Midbrain (tissue), 1 donor: ENCODE measurements around the gene TAS2R39.
"Not testable (repeated sequence)": the region's sequence is repeated elsewhere in the genome, so short reads cannot be mapped to it uniquely, and the experiment has no call there.

Experiments used
- DNase-seq: peaks from one replicate; lab custom pipeline; 2025; lab: John Stamatoyannopoulos, UW

The TAS2R39 gene

DNA sequence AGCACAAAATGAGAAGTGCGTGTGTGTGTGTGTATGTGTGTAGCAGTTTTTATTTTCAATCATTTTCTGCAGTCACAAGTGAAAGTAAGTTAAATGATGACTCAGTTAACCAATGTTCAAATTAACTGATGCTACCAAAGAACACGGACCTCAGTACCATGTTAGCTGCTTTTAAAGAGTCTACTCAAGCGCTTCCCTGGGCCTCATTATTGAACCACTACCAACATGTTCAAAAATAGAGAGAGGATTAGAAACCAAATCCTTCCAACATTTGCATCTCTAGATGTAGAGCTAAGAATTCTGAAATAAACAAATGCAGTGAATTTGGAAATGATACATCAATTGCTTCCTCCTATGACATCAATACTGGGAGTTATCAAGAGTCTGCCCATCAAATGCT is at the start of gene TAS2R39:
Gene TAS2R39, plus strand, starts transcription at position 396 of the 400 bp plus-strand sequence. Its CDS starts 0 bp downstream, at position 396.
- DNase-seq, result no peak

DNA sequence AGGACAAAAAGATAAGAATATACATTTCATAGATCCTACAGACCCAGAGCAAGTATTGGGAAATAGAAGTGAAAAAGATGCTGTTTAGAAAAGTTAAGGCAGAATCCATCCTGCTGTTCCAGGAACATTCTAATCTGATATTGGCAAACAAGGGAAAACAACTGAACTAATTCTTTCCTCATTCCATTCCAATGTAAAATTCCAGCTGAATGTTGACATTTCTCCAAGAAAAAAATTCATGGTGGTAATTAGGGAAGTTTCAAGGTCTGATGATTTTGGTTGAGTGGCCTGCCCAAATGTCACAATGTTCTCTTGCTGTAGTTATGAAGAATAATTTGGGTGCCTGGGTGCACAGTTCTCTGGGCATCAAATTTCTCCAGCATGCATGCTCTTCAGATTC is 36.1 kb upstream of the TAS2R39 start:
- DNase-seq, result no peak

DNA sequence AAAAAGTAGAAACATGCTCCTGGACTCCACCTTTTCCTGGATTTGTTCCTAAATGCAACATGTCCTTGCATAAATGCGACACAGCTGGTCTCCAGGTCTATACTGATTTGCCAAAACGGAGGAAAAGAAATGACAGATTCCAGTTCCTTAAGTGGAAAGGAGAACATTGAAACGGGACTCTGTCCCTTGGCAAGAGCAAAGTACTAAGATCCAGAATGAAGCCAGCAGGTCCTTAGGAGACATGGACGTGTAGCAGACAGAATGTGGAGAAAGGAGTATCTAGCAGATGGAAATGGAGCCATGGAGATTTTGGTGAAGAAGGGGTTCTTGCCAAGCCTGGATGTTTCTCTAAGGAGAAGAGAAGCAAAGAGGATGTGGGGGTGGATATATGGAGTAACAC is 35.2 kb upstream of the TAS2R39 start:
- DNase-seq, result no peak

DNA sequence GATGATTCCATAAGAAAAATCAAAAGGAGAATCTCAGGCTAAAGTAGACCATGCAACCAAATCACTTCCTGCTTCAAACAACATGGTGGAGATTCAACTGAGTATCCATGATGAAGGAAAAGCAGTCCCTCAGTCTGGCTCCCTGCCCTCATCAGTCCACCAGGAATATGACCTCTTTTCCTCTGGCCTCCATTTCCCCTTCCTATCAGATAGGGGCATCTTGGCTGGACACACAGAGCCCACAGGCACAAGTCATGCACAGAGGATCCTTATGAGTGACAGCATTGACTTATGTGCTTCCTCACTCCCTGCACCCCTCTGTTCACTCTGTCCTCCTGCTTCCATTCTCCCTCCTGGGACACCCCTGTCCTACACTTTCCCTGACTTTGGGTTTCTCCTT is 34.6 kb upstream of the TAS2R39 start:
- no peak for DNase-seq

DNA sequence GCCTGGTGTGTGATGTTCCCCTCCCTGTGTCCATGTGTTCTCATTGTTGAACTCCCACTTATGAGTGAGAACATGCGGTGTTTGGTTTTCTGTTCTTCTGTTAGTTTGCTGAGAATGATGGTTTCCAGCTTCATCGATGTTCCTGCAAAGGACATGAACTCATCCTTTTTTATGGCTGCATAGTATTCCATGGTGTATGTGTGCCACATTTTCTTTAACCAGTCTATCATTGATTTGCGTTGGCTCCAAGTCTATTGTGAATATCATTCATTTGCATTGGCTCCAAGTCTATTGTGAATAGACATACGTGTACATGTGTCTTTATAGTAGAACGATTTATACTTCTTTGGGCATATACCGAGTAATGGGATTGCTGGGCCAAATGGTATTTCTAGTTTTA is 32.5 kb upstream of the TAS2R39 start:
- not testable (repeated sequence) for DNase-seq

DNA sequence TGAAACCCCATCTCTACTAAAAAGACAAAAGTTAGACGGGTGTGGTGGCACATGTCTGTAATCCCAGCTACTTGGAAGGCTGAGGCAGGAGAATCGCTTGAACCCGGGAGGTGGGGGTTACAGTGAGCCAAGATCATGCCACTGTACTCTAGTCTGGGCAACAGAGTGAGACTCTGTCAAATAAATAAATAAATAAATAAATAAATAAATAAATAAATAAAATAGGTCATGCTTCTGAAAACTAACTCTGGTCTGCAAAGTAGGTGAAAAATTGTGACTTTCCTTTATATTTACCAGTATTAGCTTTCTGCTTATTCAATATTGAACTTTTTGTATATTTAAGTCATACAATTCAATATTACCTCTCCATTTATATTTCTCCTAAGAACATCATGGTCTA is 24.6 kb upstream of the TAS2R39 start:
- not testable (repeated sequence) for DNase-seq

DNA sequence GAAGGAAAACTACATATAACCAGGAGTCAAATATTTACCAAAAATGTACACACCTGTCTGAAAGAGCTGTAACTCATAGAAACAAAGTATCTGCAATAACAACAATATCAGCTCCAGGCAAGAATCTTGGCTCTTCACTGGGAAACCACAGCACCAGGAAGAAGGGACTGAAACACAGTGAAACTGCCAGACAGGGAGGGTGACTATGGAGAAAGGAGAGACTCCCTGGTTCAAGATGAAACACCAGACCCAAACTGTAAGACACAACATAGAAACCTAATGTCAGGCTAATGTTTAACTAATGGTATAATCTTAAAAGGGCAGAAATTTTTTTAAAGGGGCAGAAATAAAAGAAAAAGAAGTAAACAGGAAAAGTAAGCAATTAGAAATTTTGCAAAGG is 11.5 kb upstream of the TAS2R39 start:
- DNase-seq, result no peak

DNA sequence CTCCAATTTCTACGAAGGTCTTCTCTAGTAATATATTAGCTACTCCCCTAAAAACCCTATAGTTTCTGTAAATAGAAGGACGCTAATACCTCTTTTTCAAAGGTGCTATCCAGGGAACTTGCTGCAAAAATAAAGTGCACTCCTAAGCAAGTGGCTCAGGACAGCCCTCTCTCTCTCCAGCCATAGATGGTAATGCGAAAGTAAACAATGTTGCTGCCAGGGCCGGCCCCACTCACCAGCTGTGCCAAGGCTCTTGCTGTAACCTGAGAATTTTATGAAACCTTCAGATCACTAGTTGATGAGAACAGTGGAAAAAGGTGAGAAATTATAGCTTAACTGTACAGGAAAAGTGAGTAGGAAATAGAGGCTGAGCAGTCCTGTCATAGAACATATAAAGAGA is 10.9 kb upstream of the TAS2R39 start:
- DNase-seq, result no peak

DNA sequence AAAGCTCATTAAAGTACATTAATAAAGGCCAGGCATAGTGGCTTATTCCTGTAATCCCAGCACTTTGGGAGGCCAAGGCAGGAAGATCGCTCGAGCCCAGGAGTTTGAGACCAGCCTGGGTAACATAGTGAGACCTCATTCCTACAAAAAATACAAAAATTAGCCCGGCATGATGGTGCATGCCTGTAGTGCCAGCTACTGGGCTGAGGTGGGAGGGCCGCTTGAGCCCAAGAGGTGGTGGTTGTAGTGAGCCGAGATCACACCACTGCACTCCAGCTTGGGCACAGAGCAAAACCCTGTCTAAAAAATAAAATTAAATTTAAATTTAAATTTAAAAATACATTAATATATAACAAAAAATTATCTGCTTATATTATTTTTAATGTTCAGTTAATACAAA is 7.1 kb upstream of the TAS2R39 start:
- no peak for DNase-seq

DNA sequence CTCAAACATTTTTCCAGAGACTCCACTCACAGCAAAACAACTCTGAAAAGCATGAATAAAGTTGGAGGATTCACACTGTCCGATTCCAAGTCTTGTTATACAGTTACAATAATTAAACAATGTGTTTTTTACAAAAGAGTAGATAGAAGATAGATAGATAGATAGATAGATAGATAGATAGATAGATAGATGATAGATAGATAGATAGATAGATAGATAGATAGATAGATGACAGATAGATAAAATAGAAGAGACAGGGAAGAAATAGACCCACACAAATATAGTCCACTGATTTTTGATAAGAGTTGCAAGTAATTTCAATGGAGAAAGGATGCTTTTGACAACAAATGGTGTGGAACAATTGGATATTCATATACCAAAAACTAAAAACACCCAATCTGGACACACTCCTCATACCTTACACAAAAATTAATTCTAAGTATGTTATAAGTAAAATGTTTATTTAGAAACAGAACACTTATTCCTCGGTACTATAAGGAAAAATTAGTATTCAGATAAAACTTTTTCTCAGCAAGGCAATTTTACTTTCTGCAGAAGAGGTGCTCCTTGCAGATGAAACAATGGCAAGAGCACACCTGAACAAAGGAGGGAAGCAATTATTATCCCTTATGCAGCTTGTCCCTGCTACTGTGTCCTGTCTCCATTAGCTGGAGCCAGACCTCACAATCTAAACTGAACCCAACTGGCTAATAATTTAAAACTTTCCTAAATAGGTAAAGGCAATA is 5.7 kb upstream of the TAS2R39 start:
- DNase-seq, result no peak

DNA sequence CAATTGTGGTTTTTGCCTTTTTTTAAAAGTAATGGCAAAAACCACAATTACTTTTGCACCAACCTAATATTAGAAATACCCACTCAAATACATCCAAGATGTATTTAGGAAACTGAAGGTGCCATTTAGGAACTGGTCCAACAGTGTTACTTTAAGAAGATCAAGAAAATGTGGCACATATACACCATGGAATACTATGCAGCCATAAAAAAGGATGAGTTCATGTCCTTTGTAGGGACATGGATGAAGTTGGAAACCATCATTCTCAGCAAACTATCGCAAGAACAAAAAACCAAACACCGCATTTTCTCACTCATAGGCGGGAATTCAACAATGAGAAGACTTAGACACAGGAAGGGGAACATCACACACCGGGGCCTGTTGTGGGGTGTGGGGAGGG is 2.4 kb upstream of the TAS2R39 start:
- DNase-seq, result not testable (repeated sequence)

DNA sequence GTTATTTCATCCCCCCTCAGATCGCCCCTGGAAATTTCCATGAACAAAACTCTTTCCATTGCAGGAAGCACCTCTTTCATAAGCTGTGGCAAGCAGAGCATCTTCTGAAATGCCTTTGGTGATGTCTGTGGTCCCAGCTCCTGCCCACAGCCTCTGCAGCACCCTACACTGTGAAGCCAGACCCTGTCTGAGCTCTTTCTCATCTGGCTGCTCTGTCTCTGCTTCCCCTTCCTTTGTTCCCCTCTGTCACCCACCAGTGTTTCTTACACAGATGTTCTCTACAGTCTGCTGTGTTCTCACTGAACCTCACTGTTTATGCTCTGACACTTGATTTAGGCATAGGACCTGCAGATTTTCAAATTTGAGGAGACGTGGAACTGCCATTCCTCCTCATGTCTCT is 1.9 kb upstream of the TAS2R39 start:
- DNase-seq, result no peak

DNA sequence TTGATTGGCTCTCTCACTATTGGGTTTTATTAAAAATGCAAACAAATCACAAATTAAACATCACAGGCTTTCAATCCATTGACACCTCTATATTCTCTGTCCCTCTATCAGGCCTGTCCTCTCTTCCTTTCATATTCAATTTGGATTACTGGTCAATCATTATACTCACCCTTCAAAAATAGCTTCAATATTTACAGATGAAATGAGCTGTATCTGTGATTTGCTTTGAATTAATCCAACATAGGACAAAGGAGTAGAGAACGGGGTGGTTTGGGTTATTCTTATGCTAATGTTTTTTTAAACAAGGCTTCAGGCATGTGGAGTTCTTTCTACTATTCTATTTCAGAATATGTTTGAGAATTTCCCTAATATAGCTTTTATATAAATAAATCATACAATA is 2.3 kb downstream of the TAS2R39 start:
- no peak for DNase-seq

DNA sequence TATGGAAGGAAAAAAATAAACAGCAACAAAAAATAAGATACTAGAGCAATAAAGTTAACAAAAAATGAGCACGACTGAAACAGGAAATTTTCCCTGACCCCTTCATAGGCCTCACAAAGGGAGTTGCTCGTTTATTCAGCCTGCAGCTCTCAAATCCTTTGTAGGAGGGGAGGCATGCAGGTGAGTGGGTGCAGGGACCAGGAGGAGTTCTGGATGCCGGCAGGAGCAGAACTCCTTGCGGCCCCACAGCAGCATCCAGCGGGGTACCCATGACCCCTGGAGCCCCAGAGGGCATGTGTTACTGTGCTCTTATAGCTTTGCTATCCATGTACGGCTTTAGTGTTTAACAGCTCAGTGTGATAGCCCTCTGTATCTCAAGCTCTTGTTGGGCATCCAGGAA is 5.8 kb downstream of the TAS2R39 start:
- no peak for DNase-seq

DNA sequence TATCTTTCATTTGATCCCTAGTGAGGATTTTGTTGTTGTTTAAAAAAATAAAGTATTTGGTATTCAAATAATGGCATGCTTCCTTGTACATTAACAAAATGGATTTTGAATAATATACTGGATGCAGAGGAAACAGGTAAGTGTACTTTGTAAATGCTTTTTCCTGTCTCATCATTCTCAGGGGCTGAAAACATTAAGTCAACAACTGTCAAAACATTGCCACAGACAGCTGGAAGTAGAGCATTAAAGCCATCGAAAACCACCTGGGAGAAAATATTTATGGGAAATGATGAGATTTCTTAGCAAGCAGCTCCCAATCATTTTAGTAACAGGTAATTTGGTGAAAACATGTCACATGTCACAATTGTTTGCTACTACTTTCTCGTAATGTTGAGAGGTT is 10.7 kb downstream of the TAS2R39 start:
- DNase-seq, result no peak

DNA sequence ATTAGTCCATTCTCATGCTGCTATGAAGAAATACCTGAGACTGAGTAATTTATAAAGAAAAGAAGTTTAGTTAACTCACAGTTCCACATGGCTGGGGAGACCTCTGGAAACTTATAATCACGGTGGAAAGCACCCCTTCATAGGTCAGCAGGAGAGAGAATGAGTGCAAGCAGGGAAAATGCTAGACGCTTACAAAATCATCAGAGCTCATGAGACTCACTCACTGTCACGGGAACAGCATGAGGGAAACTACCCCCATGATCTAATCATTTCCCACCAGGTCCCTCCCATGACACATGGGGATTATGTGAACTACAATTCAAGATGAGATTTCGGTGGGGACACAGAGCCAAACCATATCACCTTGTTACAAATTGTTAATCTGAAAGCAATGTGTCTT is 15.8 kb downstream of the TAS2R39 start:
- no peak for DNase-seq

DNA sequence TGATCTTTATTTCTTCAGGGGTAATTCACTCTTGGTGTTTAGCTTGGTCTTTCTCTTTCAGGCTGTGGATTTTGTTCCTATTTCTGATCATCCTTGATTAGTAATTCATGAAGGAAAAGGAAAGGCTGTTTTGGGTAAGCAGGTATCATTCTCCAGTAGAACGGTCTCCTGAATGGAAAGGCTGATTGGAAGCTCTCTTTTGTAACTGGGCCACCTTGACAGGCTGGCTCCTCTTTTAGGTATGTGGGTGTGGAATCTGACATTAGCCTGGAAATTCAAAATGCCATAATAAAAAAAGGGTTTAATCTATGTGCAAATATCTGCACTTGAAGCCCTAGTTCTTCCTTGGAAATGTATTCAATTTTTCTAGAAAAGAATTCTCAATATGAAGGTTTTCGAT is 18.9 kb downstream of the TAS2R39 start:
- no peak for DNase-seq

DNA sequence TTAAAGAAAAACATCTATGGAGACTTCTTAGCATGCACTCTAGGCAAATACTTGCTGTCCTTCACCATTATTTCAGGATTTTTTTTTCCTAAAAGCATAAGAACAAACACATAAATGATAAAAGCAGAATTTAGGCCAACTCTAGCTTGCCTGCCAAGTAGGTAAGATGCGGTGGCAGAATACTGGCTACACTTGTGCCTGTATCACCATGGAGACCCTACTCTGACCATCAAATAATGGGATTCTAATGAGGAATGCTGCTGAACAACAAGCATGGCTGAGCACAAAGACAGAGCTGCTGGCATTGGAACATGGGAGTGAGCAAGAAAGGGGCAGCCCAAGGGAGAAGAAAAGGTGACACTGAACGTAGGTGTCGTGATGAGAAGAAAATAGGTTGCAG is 20.2 kb downstream of the TAS2R39 start:
- DNase-seq, result no peak

DNA sequence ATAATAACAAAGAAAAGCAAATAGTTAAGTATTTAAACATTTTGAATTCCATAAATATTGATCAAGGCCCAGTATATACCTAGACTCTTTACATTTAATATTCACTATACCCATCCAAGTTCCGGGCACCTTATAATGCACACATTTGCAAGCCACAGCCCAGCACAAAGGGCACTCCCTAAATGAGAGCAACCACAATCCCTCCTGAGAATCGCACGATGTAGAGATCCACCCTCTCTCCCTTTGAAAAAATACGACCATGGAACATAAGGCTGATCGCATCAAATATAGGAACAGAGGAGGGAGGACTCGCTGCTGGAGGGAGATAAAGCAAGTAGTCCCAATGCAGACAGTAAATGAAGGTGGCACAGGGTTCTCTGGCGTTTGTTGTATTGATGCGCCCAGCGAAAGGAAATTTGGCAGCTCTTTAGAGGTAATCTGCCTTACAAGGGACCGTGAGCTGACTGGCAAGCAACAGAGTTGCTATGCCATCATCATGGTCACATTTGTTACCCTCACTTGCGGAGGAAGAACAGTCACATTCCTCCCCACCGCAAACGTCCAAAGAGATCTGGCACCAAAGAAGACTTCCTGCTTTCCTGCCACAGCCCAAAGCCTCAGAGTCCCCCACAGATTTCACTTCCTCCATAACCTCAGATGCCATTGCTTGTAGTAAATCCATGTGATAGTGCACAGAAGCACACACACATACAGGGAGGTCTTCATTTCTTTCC is 22.5 kb downstream of the TAS2R39 start:
- peak; percentile 31 for DNase-seq

DNA sequence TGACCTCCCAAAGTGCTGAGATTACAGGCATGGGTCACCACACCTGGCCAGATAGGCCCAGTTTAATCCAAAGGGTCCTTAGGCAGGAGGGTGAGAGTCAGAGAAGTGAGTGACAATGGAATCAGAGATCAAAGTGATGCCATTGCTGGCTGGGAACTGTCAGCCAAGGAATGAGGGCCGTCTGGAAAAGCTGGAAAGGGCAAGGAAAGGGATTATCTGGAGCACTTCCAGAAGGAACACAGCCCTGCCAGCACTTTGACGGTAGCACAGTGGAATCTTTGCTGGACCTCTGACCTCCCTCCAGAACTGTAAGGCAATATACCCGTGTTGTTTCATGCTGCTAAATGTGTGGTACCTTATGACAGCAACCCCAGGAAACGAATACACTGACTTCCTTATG is 27.3 kb downstream of the TAS2R39 start:
- no peak for DNase-seq

DNA sequence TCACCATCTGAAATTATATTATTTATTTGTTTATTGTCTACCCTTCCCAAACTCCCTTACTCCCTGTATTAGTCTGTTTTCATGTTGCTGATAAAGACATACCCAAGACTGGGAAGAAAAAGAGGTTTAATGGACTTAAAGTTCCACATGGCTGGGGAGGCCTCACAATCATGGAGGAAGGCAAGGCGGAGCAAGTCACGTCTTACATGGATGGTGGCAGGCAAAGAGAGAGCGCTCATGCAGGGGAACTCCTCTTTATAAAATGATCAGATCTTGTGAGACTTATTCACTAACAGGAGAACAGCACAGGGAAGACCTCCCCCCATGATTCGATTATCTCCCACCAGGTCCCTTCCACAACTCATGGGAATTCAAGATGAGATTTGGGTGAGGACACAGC is 30.3 kb downstream of the TAS2R39 start:
- not testable (repeated sequence) for DNase-seq

DNA sequence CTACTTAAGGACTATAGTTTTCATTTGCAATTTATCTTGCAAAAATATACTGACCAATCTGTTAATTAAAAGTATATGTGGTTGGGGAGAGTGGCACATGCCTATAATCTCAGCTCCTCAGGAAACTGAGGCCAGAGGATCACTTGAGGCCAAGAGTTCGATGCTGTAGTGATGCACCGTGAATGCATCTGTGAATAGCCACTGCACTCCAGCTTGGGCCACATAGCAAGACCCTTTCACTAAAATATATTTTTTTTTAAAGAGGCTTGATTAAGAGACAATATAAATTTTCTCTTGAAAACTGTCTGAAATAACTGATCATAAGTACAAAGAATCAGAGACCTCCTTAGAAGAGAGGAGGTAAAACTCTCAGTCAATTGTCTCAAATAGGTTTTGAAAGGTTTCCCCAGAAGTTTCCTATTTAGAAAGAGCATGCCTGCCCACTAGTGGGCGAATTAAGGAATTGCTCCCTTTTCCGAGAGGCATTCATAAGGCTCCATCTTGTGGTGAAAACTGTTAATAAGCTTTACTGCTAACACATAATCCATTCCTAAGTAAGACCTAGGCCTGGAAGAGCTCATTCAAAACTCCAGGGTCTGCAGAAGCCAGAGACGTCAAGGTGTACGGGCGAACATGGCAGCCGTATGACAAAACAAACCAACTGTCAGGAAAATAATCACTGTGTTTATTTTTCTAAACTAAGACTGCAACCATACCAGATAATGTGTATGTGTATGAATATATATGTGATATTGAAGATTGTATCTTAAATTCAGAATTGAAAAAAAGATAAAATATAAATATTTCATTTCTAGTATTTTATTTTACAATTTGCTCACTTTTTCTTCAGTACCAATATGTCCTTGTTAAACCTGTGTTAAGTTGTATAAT is 31.8 kb downstream of the TAS2R39 start:
- peak; percentile 91 for DNase-seq

DNA sequence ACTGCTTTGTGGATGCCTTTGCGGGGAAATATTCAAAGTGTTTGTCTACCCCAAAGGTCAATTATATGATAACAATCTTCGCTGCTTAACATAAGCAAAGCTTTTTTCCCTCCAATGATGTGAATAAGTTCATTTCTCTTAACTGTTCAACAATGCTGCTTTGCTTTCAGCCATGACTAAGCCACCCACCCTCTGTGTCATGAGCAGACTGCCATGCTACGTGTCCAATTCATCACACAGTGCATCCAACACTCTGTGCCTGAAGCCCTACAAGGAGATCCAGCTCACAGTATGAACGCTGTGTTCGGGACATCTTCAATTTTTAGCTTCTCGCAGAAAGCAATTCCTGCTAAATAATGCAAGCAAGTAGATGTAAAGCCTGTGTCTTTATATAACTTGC is 32.9 kb downstream of the TAS2R39 start:
- no peak for DNase-seq
